ENCODE measurements around the gene EME1. TPM values are rescaled to one million over a fixed set of nuclear protein-coding genes. Genes with fewer than 3 reads are reported as not detected.

EME1 gene
- total RNA-seq, 1 donor = 0.52 TPM

DNA sequence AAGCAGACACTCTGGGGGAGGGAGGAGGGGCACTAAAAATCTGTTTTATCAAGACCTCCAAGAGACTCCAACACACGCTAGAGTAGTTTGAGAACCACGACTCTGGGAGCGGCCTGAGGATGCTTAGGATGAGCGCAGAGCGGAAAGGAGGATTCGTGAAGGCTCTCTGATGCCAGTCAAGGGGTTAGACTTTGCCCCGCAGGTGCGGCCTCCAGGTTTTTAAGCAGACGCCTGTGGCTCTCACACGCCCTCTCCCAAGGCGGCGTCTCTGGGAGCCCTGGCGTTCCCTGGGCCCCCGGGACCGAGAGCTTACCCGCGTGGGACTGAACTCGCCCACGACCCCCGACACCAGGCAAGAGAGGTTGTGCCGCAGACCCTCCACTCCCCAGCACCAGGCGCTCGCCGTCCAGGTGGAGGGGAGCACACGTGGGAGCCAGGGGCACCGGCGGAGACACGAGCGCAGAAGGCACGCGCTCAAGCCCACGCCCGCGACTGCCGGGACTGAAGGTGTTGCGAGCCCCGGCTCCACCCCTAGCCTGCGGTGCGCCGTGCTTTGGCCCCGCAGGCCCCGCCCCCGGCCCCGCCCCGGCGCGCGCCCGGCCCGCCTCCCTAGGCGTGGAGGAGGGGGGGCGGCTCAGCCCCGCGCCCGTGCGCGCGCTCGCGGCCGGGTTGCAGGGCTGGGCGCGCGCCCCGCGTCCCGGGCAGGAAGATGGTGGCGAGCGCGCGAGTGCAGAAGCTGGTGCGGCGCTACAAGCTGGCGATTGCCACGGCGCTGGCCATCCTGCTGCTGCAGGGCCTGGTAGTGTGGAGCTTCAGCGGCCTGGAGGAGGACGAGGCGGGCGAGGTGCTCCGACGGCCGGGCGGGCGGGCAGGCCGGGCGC is 27.4 kb upstream of the EME1 start, which contains the start of gene XYLT2:
Gene XYLT2 (plus strand): TSS at position 695 of the 881 bp plus-strand sequence. CDS start 15 bp downstream, at position 710.
- H3K27me3 ChIP-seq (ENCODE audit: insufficient read depth, low read length) = no peaks in the 10 kb centered on the region
- no peaks in the 10 kb centered on the region for H3K9me3 ChIP-seq (ENCODE audit: low read depth, low read length)
- peak within 1 kb of the TSS; percentile 61 for H3K4me3 ChIP-seq (ENCODE audit: low read length)
- peaks cover 25% of the 10 kb centered on the region for H3K4me1 ChIP-seq (ENCODE audit: insufficient read depth, low read length)

DNA sequence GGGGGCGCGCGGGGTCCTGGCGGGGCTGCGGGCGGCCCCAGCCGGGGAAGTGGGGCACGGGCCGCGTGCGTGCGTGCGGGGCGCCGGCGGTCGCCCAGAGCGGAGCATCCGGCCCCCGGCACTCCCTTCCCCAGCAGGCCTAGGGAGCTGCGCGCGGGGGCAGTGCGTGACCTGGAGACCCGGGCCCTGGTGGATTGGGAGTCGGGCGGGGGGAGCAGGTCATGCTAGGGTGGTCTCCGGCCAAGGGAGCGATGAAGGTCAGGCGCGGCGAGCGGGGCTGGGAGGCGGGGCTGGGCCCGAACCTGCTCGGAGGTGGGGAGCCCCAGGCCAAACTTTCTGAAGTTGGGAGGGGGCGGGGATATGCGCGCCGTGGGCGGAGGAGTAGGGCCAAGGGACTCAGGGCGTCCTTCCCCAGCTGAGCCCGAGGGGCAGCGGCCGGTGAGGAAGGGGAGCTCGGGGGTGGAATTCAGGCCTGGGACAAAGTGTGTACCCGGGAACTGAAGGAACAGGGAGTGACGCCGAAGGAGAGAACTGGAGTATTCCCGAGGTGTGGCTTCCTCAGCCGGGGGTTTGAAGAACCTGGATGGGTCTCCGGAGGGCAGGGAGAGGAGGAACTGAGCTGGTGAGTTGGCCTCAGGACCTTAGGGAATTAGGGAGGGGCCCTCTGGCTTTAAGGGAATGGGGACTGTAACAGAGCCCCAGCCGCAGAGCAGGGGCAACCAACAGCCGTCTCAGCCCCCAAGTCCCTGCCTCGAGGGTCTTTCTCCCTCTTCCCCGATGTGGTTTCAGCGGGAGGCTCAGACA is 26.5 kb upstream of the EME1 start:
- Histone ChIP-seq H3K4me1 (ENCODE audit: insufficient read depth, low read length) (peaks cover 25% of the 10 kb centered on the region), H3K4me3 (ENCODE audit: low read length) (peak overlapping the region; percentile 61), H3K9me3 (ENCODE audit: low read depth, low read length) (no peaks in the 10 kb centered on the region), H3K27me3 (ENCODE audit: insufficient read depth, low read length) (no peaks in the 10 kb centered on the region)

DNA sequence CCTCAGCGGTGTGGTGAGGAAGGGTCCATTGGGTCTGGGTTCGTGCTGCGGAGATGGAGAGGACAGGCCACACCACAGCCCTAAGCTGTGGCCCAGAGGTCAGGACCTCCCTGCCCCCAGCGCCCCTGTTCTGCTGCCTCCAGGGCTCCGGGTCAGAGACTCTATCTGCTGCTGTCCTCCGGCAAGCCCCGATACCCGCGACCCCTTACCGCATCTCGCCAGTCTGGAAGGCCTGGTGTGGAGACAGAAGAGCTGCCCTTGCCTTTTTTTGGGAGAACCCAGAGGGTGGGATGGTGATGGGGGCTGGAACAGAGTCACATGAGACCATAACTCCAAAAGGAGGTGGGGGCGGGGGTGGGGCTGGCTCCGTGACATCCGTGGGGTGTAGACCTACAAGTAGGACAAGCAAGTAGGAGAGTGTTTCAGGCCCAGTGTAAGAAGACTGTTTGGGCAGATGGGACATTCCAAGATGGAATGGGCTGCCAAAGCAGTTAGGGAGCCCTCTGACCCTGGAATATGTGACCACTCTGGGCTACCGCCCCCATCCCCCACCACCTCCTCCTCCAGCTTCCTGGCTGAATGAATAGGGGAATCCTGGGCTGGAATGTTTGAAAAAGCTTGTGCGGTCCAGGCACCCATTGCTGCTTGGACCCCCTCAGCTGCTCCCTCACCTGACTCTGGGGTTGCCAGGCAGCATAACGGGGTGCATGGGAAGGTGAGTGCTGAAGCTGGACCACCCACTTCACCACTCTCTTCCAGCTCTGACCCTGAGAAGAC is 25.7 kb upstream of the EME1 start:
- H3K27me3 ChIP-seq (ENCODE audit: insufficient read depth, low read length) = no peaks in the 10 kb centered on the region

DNA sequence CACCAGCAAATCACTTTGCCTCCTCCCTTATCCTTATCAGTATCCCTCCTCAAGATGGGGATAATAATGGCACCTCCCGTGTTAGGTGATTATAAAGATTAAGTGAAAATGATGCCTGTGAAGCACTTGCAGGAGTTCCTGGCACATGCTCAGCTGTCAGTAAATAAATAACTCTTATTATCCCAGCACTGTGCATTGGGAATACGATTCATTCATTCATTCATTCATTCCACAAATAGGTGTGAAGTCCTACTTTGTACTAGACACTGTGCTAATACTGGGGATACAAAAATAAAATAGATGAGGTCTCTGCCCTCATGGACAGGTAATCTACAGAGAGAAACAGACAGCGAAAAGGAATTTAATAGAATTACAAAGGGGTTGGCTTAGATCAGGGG is 25.1 kb upstream of the EME1 start:
- Histone ChIP-seq H3K4me1 (ENCODE audit: insufficient read depth, low read length) (peaks cover 25% of the 10 kb centered on the region), H3K27me3 (ENCODE audit: insufficient read depth, low read length) (no peaks in the 10 kb centered on the region), H3K9me3 (ENCODE audit: low read depth, low read length) (no peaks in the 10 kb centered on the region), H3K4me3 (ENCODE audit: low read length) (no peak overlapping the region)

More for the DNA sequence above, 25.7 kb upstream of the EME1 start:
- Histone ChIP-seq H3K9me3 (ENCODE audit: low read depth, low read length) (no peaks in the 10 kb centered on the region), H3K4me1 (ENCODE audit: insufficient read depth, low read length) (peaks cover 25% of the 10 kb centered on the region), H3K4me3 (ENCODE audit: low read length) (peak overlapping the region; percentile 61)

DNA sequence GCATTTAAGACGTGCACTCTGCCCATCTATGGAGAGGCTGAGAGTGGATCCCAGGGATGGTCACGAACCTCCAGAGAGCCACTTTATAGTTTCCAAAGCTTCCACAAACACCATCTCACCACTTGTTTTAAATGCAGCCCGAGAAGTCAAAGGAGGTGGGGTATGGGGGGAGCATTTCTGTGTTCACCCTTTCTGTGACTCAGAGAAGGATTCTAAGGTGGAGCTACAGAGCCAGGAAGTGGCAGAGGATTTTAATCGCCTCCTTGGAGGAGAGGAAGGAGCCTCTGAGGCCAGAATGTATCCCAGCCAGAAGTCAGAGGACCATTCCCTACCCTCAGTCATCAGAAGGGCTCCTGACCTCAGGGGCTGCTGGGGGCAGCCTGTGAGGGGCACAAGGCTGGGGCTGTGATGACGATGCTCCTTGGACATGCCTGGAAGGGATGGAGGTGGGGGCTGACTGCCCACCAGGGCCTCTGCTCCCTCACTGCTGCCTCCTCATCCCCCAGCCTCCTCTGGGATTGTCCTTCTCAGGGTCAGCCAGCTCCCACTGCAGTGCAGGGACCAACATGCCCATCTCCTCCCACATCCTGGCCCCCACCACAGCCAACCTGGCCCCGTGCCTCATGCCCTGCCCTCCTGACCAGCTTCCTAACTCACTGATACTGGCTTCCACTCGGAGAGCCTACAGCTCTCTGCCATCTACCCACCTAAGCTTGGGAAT is 24.3 kb upstream of the EME1 start:
- H3K9me3 ChIP-seq (ENCODE audit: low read depth, low read length) = no peaks in the 10 kb centered on the region
- H3K27me3 ChIP-seq (ENCODE audit: insufficient read depth, low read length) = no peaks in the 10 kb centered on the region
- no peak overlapping the region for H3K4me3 ChIP-seq (ENCODE audit: low read length)
- H3K4me1 ChIP-seq (ENCODE audit: insufficient read depth, low read length) = peaks cover 25% of the 10 kb centered on the region

DNA sequence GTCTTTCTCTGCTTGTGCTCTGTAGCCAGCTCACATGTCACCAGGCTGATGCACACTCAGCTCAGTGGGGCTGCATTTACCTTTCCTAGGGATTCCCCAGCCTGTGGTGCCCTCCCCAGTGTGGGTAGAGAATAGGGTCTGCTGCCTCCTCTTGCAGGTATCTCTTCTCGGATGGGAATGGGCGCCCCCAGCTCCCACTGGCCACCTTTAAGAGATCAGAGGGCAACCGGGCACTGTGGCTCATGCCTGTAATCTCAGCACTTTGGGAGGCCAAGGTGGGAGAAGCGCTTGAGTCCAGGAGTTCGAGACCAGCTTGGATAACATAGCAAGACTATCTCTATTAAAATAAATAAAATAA is 23.8 kb upstream of the EME1 start:
- no peaks in the 10 kb centered on the region for H3K27me3 ChIP-seq (ENCODE audit: insufficient read depth, low read length)
- H3K4me1 ChIP-seq (ENCODE audit: insufficient read depth, low read length) = peaks cover 25% of the 10 kb centered on the region
- no peak overlapping the region for H3K4me3 ChIP-seq (ENCODE audit: low read length)
- H3K9me3 ChIP-seq (ENCODE audit: low read depth, low read length) = no peaks in the 10 kb centered on the region

DNA sequence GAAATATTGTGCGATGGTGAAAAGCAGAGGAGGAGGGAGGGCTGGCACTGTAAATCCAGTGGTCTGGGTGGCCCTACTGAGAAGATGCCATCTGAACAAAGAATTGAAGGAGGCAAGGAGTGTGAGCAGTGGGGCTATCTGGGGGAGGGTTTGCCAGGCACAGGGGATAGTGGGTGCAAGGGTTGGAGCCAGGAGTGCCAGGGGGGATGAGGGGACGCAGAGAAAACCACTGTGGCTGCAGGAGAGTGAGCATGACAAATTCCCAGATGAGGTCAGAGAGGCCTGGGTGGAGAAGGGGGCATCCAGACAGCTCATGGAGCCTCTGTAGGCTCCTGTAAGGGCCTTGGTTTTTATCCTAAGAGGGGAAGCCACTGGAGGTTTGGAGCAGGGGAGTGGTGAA is 22.3 kb upstream of the EME1 start:
- Histone ChIP-seq H3K9me3 (ENCODE audit: low read depth, low read length) (no peaks in the 10 kb centered on the region), H3K4me3 (ENCODE audit: low read length) (no peak overlapping the region), H3K27me3 (ENCODE audit: insufficient read depth, low read length) (no peaks in the 10 kb centered on the region), H3K4me1 (ENCODE audit: insufficient read depth, low read length) (peaks cover 12% of the 10 kb centered on the region)

DNA sequence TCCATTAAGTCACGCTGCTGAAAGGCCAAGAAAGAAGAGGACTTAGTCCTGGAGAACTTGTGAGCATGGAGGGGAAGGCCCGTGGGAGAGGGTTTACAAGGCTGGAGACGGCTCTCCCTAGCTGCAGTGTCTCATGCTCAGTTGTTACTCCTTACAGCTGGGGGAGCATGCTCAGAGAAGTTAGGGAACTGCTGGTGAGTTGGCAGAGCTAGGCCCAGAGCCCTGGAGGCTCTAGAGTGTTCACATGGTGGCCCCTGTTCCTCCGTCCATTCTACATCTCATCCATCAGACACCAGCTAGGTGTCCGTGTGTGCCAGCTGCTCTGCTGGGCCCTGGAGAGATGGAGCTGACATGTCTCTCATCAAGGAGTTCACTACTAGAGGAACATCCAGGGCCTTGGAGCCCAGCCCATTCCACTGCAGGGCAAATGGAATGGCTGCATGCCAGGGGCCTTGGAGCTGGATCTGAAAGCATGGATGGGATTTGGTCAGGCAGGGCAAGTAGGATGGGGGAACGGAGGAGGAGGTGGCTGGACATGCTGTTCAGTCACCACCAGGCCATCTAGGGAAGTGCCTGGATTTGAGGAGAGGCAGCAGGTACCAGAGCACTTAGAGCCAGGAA is 20.8 kb upstream of the EME1 start:
- Histone ChIP-seq H3K9me3 (ENCODE audit: low read depth, low read length) (no peaks in the 10 kb centered on the region), H3K27me3 (ENCODE audit: insufficient read depth, low read length) (no peaks in the 10 kb centered on the region), H3K4me3 (ENCODE audit: low read length) (no peak overlapping the region), H3K4me1 (ENCODE audit: insufficient read depth, low read length) (peaks cover 5% of the 10 kb centered on the region)

DNA sequence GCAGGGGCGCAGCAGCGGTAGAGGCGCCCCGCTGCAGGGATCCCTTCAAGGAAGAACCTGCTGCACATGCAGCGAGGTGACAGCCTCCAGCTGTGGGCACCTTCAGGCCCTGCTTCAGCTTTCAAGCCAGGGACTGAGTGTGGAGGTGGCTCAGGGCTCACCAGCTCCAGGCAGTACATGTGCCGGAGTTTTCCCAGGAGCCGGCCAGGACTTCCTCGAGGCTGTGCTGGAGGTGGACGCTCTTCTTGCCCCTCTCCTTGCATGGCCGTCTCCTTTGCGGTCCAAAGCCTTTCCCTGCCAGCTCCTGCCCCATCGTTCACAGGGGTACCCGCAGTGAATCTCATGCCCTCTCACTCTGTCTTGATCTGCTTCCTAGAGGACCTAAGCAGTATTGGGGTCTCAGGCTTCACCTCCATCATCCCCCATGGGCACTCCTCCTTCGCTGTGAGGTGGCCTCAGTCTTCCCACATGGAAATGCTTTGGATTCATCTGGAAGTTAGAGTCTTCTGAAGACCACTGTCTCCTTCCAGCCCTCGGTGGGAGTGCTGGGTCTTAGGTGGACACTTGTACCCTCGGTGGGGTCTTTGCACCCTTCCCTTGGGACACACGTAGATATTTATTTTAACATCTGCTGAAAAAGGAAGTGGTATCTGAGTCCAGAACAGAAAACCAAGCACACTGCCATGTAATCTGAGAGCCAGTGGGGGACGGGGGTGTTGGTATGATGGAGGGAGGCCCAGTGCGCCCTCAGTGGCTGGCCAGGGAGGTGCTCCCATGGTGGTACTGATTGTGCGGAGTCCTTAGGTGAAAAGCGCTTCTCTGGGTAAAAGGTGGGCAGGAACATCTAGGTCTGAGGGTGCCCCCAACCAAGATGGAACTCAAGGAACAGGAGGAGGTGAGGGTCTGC is 20.1 kb upstream of the EME1 start:
- H3K9me3 ChIP-seq (ENCODE audit: low read depth, low read length) = no peaks in the 10 kb centered on the region
- H3K4me1 ChIP-seq (ENCODE audit: insufficient read depth, low read length) = no peaks in the 10 kb centered on the region
- no peak overlapping the region for H3K4me3 ChIP-seq (ENCODE audit: low read length)
- no peaks in the 10 kb centered on the region for H3K27me3 ChIP-seq (ENCODE audit: insufficient read depth, low read length)

DNA sequence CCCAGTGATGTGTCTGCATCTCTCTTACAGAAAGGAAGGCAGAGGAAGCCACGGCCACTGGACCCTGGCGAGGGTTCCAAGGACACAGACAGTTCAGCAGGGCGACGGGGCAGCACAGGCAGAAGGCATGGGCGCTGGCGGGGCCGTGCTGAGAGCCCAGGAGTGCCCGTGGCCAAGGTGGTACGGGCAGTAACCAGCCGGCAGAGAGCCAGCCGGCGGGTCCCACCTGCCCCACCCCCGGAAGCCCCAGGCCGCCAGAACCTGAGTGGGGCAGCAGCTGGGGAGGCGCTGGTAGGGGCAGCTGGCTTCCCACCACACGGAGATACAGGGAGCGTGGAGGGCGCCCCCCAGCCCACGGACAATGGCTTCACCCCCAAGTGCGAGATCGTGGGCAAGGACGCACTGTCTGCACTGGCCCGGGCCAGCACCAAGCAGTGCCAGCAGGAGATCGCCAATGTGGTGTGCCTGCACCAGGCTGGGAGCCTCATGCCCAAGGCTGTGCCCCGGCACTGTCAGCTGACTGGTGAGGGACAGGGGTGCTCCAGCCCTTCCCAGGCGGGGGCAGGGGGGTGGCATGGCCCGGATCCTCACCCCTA is 19.3 kb upstream of the EME1 start:
- no peaks in the 10 kb centered on the region for H3K27me3 ChIP-seq (ENCODE audit: insufficient read depth, low read length)
- no peaks in the 10 kb centered on the region for H3K9me3 ChIP-seq (ENCODE audit: low read depth, low read length)
- H3K4me3 ChIP-seq (ENCODE audit: low read length) = no peak overlapping the region
- no peaks in the 10 kb centered on the region for H3K4me1 ChIP-seq (ENCODE audit: insufficient read depth, low read length)

DNA sequence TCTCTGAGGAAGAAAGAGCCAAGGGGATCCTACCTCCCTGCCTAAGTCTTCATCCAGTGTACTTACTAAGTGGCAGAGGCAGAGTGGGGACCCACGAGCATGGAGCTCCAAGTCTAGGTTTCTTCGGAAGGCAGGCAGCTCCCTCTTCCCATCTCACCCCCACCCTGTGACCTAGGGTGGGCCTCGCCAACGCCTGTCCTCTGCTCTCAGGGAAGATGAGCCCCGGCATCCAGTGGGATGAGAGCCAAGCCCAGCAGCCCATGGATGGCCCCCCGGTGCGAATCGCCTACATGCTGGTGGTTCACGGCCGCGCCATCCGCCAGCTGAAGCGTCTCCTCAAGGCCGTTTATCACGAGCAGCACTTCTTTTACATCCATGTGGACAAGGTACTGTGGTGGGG is 18.8 kb upstream of the EME1 start:
- no peaks in the 10 kb centered on the region for H3K9me3 ChIP-seq (ENCODE audit: low read depth, low read length)
- no peaks in the 10 kb centered on the region for H3K27me3 ChIP-seq (ENCODE audit: insufficient read depth, low read length)

DNA sequence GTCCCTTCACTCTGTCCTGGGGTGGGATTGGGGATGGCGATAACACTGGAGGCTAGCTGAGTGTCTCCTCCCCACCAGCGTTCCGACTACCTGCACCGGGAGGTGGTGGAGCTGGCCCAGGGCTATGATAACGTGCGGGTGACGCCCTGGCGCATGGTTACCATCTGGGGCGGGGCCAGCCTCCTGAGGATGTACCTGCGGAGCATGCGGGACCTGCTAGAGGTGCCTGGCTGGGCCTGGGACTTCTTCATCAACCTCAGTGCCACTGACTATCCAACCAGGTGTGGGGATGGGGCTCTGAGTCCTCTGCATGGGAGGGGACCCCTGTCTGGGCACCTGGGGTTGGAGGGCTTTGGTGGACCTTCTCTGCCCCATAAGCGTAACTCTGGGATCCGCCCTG is 18.3 kb upstream of the EME1 start:
- Histone ChIP-seq H3K27me3 (ENCODE audit: insufficient read depth, low read length) (no peaks in the 10 kb centered on the region), H3K9me3 (ENCODE audit: low read depth, low read length) (no peaks in the 10 kb centered on the region), H3K4me1 (ENCODE audit: insufficient read depth, low read length) (no peaks in the 10 kb centered on the region), H3K4me3 (ENCODE audit: low read length) (no peak overlapping the region)

More for the DNA sequence above, 18.8 kb upstream of the EME1 start:
- Histone ChIP-seq H3K4me3 (ENCODE audit: low read length) (no peak overlapping the region), H3K4me1 (ENCODE audit: insufficient read depth, low read length) (no peaks in the 10 kb centered on the region)

DNA sequence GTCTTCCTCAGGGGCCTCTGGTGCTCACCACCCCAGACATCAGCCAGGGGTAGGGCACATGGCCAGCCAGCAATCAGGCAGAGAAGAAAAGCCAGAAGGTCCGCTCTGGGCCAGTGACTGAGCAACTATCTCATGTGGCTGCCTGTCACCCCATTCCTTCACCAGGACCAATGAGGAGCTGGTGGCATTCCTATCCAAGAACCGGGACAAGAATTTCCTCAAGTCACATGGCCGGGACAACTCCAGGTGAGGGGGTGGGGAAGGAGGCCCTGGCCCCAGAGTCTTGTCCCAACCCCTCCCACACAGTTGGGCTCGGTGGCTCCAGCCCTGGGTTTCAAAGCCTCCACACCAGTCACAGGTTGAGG is 17.7 kb upstream of the EME1 start:
- Histone ChIP-seq H3K4me1 (ENCODE audit: insufficient read depth, low read length) (no peaks in the 10 kb centered on the region), H3K9me3 (ENCODE audit: low read depth, low read length) (no peaks in the 10 kb centered on the region), H3K27me3 (ENCODE audit: insufficient read depth, low read length) (no peaks in the 10 kb centered on the region), H3K4me3 (ENCODE audit: low read length) (no peak overlapping the region)
